ENCODE results near the gene PIEZO2.
"Not testable (repeated sequence)": the region's sequence is repeated elsewhere in the genome, so short reads cannot be mapped to it uniquely, and the experiment has no call there.

Gene PIEZO2

GRCh38 chr18:10930076-10930475 lies 219.3 kb downstream of the PIEZO2 start:
- DNase-seq (ENCODE audit: low read depth in 2 of 2, low spot score in 1 of 2), result no peak

- no peak for DNase-seq (ENCODE audit: low read depth in 2 of 2, low spot score in 1 of 2)
These were observed 220.5 kb downstream of the PIEZO2 start for GRCh38 chr18:10928772-10929373.

- no peak for DNase-seq (ENCODE audit: low read depth in 2 of 2, low spot score in 1 of 2)
These were observed 221.2 kb downstream of the PIEZO2 start for GRCh38 chr18:10928011-10928771.

- no peak for DNase-seq (ENCODE audit: low read depth in 2 of 2, low spot score in 1 of 2)
These were observed 221.9 kb downstream of the PIEZO2 start for GRCh38 chr18:10927286-10927992.

- no peak for DNase-seq (ENCODE audit: low read depth in 2 of 2, low spot score in 1 of 2)
These were observed 222.7 kb downstream of the PIEZO2 start for GRCh38 chr18:10926621-10927161.

GRCh38 chr18:10924290-10924689 lies 225.1 kb downstream of the PIEZO2 start:
- DNase-seq (ENCODE audit: low read depth in 2 of 2, low spot score in 1 of 2), result no peak

- DNase-seq (ENCODE audit: low read depth in 2 of 2, low spot score in 1 of 2), result no peak
These were observed 225.8 kb downstream of the PIEZO2 start for GRCh38 chr18:10923551-10924070.

GRCh38 chr18:10923141-10923540 lies 226.2 kb downstream of the PIEZO2 start:
- DNase-seq (ENCODE audit: low read depth in 2 of 2, low spot score in 1 of 2), result no peak

GRCh38 chr18:10922712-10923111 lies 226.7 kb downstream of the PIEZO2 start:
- DNase-seq (ENCODE audit: low read depth in 2 of 2, low spot score in 1 of 2), result not testable (repeated sequence)

- not testable (repeated sequence) for DNase-seq (ENCODE audit: low read depth in 2 of 2, low spot score in 1 of 2)
These were observed 229.1 kb downstream of the PIEZO2 start for GRCh38 chr18:10920309-10920708.

- no peak for DNase-seq (ENCODE audit: low read depth in 2 of 2, low spot score in 1 of 2)
These were observed 229.5 kb downstream of the PIEZO2 start for GRCh38 chr18:10919851-10920250.

GRCh38 chr18:10916865-10917264 lies 232.5 kb downstream of the PIEZO2 start:
- DNase-seq (ENCODE audit: low read depth in 2 of 2, low spot score in 1 of 2), result no peak

- no peak for DNase-seq (ENCODE audit: low read depth in 2 of 2, low spot score in 1 of 2)
These were observed 233.0 kb downstream of the PIEZO2 start for GRCh38 chr18:10916387-10916786.

- not testable (repeated sequence) for DNase-seq (ENCODE audit: low read depth in 2 of 2, low spot score in 1 of 2)
These were observed 233.6 kb downstream of the PIEZO2 start for GRCh38 chr18:10915748-10916147.

GRCh38 chr18:10914610-10915009 lies 234.8 kb downstream of the PIEZO2 start:
- DNase-seq (ENCODE audit: low read depth in 2 of 2, low spot score in 1 of 2), result not testable (repeated sequence)

- no peak for DNase-seq (ENCODE audit: low read depth in 2 of 2, low spot score in 1 of 2)
These were observed 235.4 kb downstream of the PIEZO2 start for GRCh38 chr18:10913919-10914318.

- no peak for DNase-seq (ENCODE audit: low read depth in 2 of 2, low spot score in 1 of 2)
These were observed 236.4 kb downstream of the PIEZO2 start for GRCh38 chr18:10912790-10913545.

- no peak for DNase-seq (ENCODE audit: low read depth in 2 of 2, low spot score in 1 of 2)
These were observed 239.6 kb downstream of the PIEZO2 start for GRCh38 chr18:10909724-10910123.

- DNase-seq (ENCODE audit: low read depth in 2 of 2, low spot score in 1 of 2), result no peak
These were observed 240.6 kb downstream of the PIEZO2 start for GRCh38 chr18:10908760-10909159.

- DNase-seq (ENCODE audit: low read depth in 2 of 2, low spot score in 1 of 2), result no peak
These were observed 241.6 kb downstream of the PIEZO2 start for GRCh38 chr18:10907749-10908148.

GRCh38 chr18:10901329-10901728 lies 248.0 kb downstream of the PIEZO2 start:
- no peak for DNase-seq (ENCODE audit: low read depth in 2 of 2, low spot score in 1 of 2)
